HAP-1 (cell line): ENCODE measurements around the gene HSDL2.

ENCODE experiments used
- DNase-seq, 2 experiments: peaks; one replicate each; pipeline ENCODE4 v3.0.0-alpha.2; 2016 to 2020; ENCODE audit warnings: low spot score in 2 of 2
- H3K27me3 ChIP-seq: fragments of 250-450 bp; sonication (Bioruptor Pico); 2 replicates; pipeline ENCODE4 v1.5.1; 2020; ENCODE audit warnings: low read depth, mild to moderate bottlenecking, moderate library complexity
- H3K36me3 ChIP-seq: fragments of 250-450 bp; sonication (Bioruptor Pico); replicated peaks from 2 replicates; pipeline ENCODE4 v1.5.1; 2020; ENCODE audit warnings: mild to moderate bottlenecking
- H3K4me1 ChIP-seq: fragments of 250-450 bp; sonication (Bioruptor Pico); 2 replicates; pipeline ENCODE4 v1.5.1; 2020; ENCODE audit warnings: mild to moderate bottlenecking
- H3K4me3 ChIP-seq: fragments of 250-450 bp; sonication (Bioruptor Pico); 2 replicates; pipeline ENCODE4 v1.5.1; 2020; ENCODE audit warnings: mild to moderate bottlenecking, moderate library complexity
- H3K9me3 ChIP-seq: fragments of 250-450 bp; sonication (Bioruptor Pico); 2 replicates; pipeline ENCODE4 v1.5.1; 2020; ENCODE audit warnings: mild to moderate bottlenecking, moderate library complexity
- in situ Hi-C: fragments of 300-500 bp; cut with MboI; formaldehyde crosslinking; loops from 3 replicates; pipeline ENCODE4 v1.14.3; 2020; ENCODE audit warnings: low sequenced_read_pairs, inconsistent platforms, mixed read lengths

Gene HSDL2

GRCh38 chr9:112422417-112423148 is 42.7 kb downstream of the HSDL2 start:
- in situ Hi-C loops: no loop called here
- Histone ChIP-seq H3K9me3 (no peaks in the 10 kb centered on the region), H3K4me1 (no peaks in the 10 kb centered on the region)

GRCh38 chr9:112430006-112430522 is 50.2 kb downstream of the HSDL2 start:
- Histone ChIP-seq H3K36me3 (no peaks in the 10 kb centered on the region), H3K9me3 (no peaks in the 10 kb centered on the region), H3K27me3 (no peaks in the 10 kb centered on the region), H3K4me1 (no peaks in the 10 kb centered on the region), H3K4me3 (no peak overlapping the region)
- in situ Hi-C loops: no loop called here
- no peak for DNase-seq

More at GRCh38 chr9:112422417-112423148, 42.7 kb downstream of the HSDL2 start:
- 0 out of 2 replicates have a peak, but pooled peaks cover 5% of the 10 kb centered on the region for H3K36me3 ChIP-seq
- H3K27me3 ChIP-seq: no peaks in the 10 kb centered on the region
- DNase-seq: no peak
- no peak overlapping the region for H3K4me3 ChIP-seq

- DNase-seq: no peak
- no peaks in the 10 kb centered on the region for H3K4me1 ChIP-seq
- H3K4me3 ChIP-seq: no peak overlapping the region
- no peaks in the 10 kb centered on the region for H3K9me3 ChIP-seq
- no peaks in the 10 kb centered on the region for H3K27me3 ChIP-seq
- in situ Hi-C loops: no loop called here
- H3K36me3 ChIP-seq: no peaks in the 10 kb centered on the region
Measured at GRCh38 chr9:112433499-112434392, 53.8 kb downstream of the HSDL2 start.

GRCh38 chr9:112434487-112434886 is 54.6 kb downstream of the HSDL2 start:
- Histone ChIP-seq H3K9me3 (no peaks in the 10 kb centered on the region), H3K36me3 (no peaks in the 10 kb centered on the region), H3K27me3 (no peaks in the 10 kb centered on the region), H3K4me1 (no peaks in the 10 kb centered on the region), H3K4me3 (no peak overlapping the region)
- DNase-seq: no peak
- in situ Hi-C loops: no loop called here

GRCh38 chr9:112437406-112437805 is 57.5 kb downstream of the HSDL2 start:
- no peaks in the 10 kb centered on the region for H3K4me1 ChIP-seq
- no peaks in the 10 kb centered on the region for H3K36me3 ChIP-seq
- no peaks in the 10 kb centered on the region for H3K27me3 ChIP-seq
- H3K4me3 ChIP-seq: no peak overlapping the region
- H3K9me3 ChIP-seq: no peaks in the 10 kb centered on the region
- in situ Hi-C loops: no loop called here
- DNase-seq: no peak

- no peaks in the 10 kb centered on the region for H3K4me1 ChIP-seq
- no peaks in the 10 kb centered on the region for H3K36me3 ChIP-seq
- DNase-seq: no peak
- H3K4me3 ChIP-seq: no peak overlapping the region
- no peaks in the 10 kb centered on the region for H3K27me3 ChIP-seq
- in situ Hi-C loops: no loop called here
- H3K9me3 ChIP-seq: no peaks in the 10 kb centered on the region
Measured at GRCh38 chr9:112439171-112439570, 59.3 kb downstream of the HSDL2 start.

- Histone ChIP-seq H3K9me3 (no peaks in the 10 kb centered on the region), H3K4me3 (no peak overlapping the region), H3K27me3 (no peaks in the 10 kb centered on the region), H3K36me3 (no peaks in the 10 kb centered on the region), H3K4me1 (no peaks in the 10 kb centered on the region)
- DNase-seq: no peak
- in situ Hi-C loops: no loop called here
Measured at GRCh38 chr9:112439825-112440224, 59.9 kb downstream of the HSDL2 start.

- Histone ChIP-seq H3K36me3 (no peaks in the 10 kb centered on the region; the same call in 1 of the 2 replicates), H3K27me3 (no peaks in the 10 kb centered on the region), H3K4me3 (no peak overlapping the region), H3K9me3 (no peaks in the 10 kb centered on the region), H3K4me1 (no peaks in the 10 kb centered on the region)
- peak; percentile 21 to 26 for DNase-seq
- in situ Hi-C loops: no loop called here
Measured at GRCh38 chr9:112443200-112443599, 63.3 kb downstream of the HSDL2 start.

- no peaks in the 10 kb centered on the region for H3K9me3 ChIP-seq
- H3K36me3 ChIP-seq: no peaks in the 10 kb centered on the region; the same call in 1 of the 2 replicates
- no peak for DNase-seq
- in situ Hi-C loops: no loop called here
- H3K27me3 ChIP-seq: no peaks in the 10 kb centered on the region
- H3K4me3 ChIP-seq: no peak overlapping the region
- H3K4me1 ChIP-seq: no peaks in the 10 kb centered on the region
Measured at GRCh38 chr9:112443636-112444035, 63.7 kb downstream of the HSDL2 start.

GRCh38 chr9:112445196-112445595 is 65.3 kb downstream of the HSDL2 start:
- H3K9me3 ChIP-seq: no peaks in the 10 kb centered on the region
- in situ Hi-C loops: no loop called here
- no peaks in the 10 kb centered on the region; the same call in 1 of the 2 replicates for H3K36me3 ChIP-seq
- H3K27me3 ChIP-seq: no peaks in the 10 kb centered on the region
- no peak for DNase-seq
- no peak overlapping the region for H3K4me3 ChIP-seq
- H3K4me1 ChIP-seq: no peaks in the 10 kb centered on the region

- H3K27me3 ChIP-seq: no peaks in the 10 kb centered on the region
- no peaks in the 10 kb centered on the region for H3K4me1 ChIP-seq
- DNase-seq: no peak
- H3K36me3 ChIP-seq: no peaks in the 10 kb centered on the region; the same call in 1 of the 2 replicates
- in situ Hi-C loops: no loop called here
- no peak overlapping the region for H3K4me3 ChIP-seq
- H3K9me3 ChIP-seq: no peaks in the 10 kb centered on the region
Measured at GRCh38 chr9:112446080-112446479, 66.2 kb downstream of the HSDL2 start.

- in situ Hi-C loops: no loop called here
- DNase-seq: no peak
- no peaks in the 10 kb centered on the region; the same call in 1 of the 2 replicates for H3K36me3 ChIP-seq
- H3K9me3 ChIP-seq: no peaks in the 10 kb centered on the region
- no peaks in the 10 kb centered on the region for H3K4me1 ChIP-seq
- no peak overlapping the region for H3K4me3 ChIP-seq
- H3K27me3 ChIP-seq: no peaks in the 10 kb centered on the region
Measured at GRCh38 chr9:112446526-112446925, 66.6 kb downstream of the HSDL2 start.

- Histone ChIP-seq H3K4me1 (no peaks in the 10 kb centered on the region), H3K4me3 (no peak overlapping the region), H3K9me3 (no peaks in the 10 kb centered on the region), H3K36me3 (no peaks in the 10 kb centered on the region; the same call in 1 of the 2 replicates), H3K27me3 (no peaks in the 10 kb centered on the region)
- no peak for DNase-seq
- in situ Hi-C loops: no loop called here
Measured at GRCh38 chr9:112447283-112447761, 67.4 kb downstream of the HSDL2 start.

- DNase-seq: no peak
- Histone ChIP-seq H3K36me3 (peaks cover 17% of the 10 kb centered on the region; the same call in 1 of the 2 replicates), H3K9me3 (no peaks in the 10 kb centered on the region), H3K27me3 (no peaks in the 10 kb centered on the region), H3K4me3 (no peak overlapping the region), H3K4me1 (no peaks in the 10 kb centered on the region)
- in situ Hi-C loops: no loop called here
Measured at GRCh38 chr9:112462855-112463254, 82.9 kb downstream of the HSDL2 start.
